BJ (cell line): ENCODE data around the gene IFNA4. TPM values are rescaled to one million over a fixed set of nuclear protein-coding genes. Genes with fewer than 3 reads are reported as not detected.
"Not testable (repeated sequence)": the region's sequence is repeated elsewhere in the genome, so short reads cannot be mapped to it uniquely, and the experiment has no call there.

Experiments used
- CTCF ChIA-PET: fragments of 350-600 bp; formaldehyde crosslinking; extraction: SDS; loops from one replicate; lab custom pipeline; 2021; ENCODE audit warnings: antibody characterized with exemption, inconsistent platforms; lab: Yijun Ruan, JAX
- POLR2A ChIA-PET: fragments of 300-600 bp; sonication (Branson Sonifier 250); formaldehyde crosslinking; extraction: SDS; loops from one replicate; lab custom pipeline; 2021; ENCODE audit warnings: antibody characterized with exemption; lab: Charles Lee
- DNase-seq: peaks from one replicate; pipeline ENCODE4 v3.0.0-alpha.2; 2011; ENCODE audit warnings: low read depth
- H3K27me3 ChIP-seq: 2 replicates; pipeline ENCODE4 v1.6.0; 2011; ENCODE audit warnings: low read length; ENCODE audit not compliant: control insufficient read depth, insufficient read depth
- H3K36me3 ChIP-seq: 2 replicates; pipeline ENCODE4 v1.5.1; 2011; ENCODE audit warnings: low read length; ENCODE audit not compliant: control insufficient read depth, insufficient read depth
- H3K4me3 ChIP-seq: 2 replicates; pipeline ENCODE4 v1.5.1; 2011; ENCODE audit warnings: low read depth, mild to moderate bottlenecking, control low read depth, low read length
- polyA plus RNA-seq: library from polyadenylated mRNA; depleted of rRNA; stranded (reverse); fragments of >200 nt; gene quantifications from 2 replicates; pipeline ENCODE4 v1.2.3, GENCODE V29; 2011
- TF ChIP-seq, protein P1 (sequence below): IDR thresholded peaks from 2 replicates; pipeline ENCODE4 v1.5.1; 2011; ENCODE audit warnings: low read depth, mild to moderate bottlenecking, control low read depth, inconsistent platforms, low read length, moderate library complexity; ENCODE audit not compliant: insufficient read depth

The IFNA4 gene
- polyA plus RNA-seq, 1 experiment = not detected

GRCh38 chr9:21194867-21195776 lies 7.7 kb upstream of the IFNA4 start:
- H3K4me3 ChIP-seq, POLR2A ChIA-PET, H3K36me3 ChIP-seq, DNase-seq, H3K27me3 ChIP-seq: not testable (repeated sequence)
- TF ChIP-seq, protein P1, sequence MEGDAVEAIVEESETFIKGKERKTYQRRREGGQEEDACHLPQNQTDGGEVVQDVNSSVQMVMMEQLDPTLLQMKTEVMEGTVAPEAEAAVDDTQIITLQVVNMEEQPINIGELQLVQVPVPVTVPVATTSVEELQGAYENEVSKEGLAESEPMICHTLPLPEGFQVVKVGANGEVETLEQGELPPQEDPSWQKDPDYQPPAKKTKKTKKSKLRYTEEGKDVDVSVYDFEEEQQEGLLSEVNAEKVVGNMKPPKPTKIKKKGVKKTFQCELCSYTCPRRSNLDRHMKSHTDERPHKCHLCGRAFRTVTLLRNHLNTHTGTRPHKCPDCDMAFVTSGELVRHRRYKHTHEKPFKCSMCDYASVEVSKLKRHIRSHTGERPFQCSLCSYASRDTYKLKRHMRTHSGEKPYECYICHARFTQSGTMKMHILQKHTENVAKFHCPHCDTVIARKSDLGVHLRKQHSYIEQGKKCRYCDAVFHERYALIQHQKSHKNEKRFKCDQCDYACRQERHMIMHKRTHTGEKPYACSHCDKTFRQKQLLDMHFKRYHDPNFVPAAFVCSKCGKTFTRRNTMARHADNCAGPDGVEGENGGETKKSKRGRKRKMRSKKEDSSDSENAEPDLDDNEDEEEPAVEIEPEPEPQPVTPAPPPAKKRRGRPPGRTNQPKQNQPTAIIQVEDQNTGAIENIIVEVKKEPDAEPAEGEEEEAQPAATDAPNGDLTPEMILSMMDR = peak; percentile 54
- CTCF ChIA-PET = interaction anchor here (0.7 to 1.6 kb wide), 7 partner anchors 9 to 596 kb away, joined by 3 to 5 read pairs (median 4); partner anchors contain the start of gene IFNA10

GRCh38 chr9:21182810-21183736 lies 4.3 kb downstream of the IFNA4 start:
- POLR2A ChIA-PET = not testable (repeated sequence)
- CTCF ChIA-PET = interaction anchor here (0.7 to 2.2 kb wide), 7 partner anchors 9 to 606 kb away, joined by 3 to 5 read pairs (median 4); no protein-coding TSS in a partner anchor

GRCh38 chr9:21174671-21175070 lies 12.7 kb downstream of the IFNA4 start:
- no peak overlapping the region for H3K4me3 ChIP-seq
- POLR2A ChIA-PET = no interaction called here
- no peaks in the 10 kb centered on the region for H3K36me3 ChIP-seq
- DNase-seq = no peak
- TF ChIP-seq, protein P1 = no peak
- H3K27me3 ChIP-seq = no peaks in the 10 kb centered on the region
- CTCF ChIA-PET = interaction anchor here (1.0 to 1.4 kb wide), 2 partner anchors 8 to 9 kb away, joined by 3 read pairs; no protein-coding TSS in a partner anchor

More at GRCh38 chr9:21182810-21183736, 4.3 kb downstream of the IFNA4 start:
- H3K4me3 ChIP-seq, H3K36me3 ChIP-seq, DNase-seq, H3K27me3 ChIP-seq: not testable (repeated sequence)
- TF ChIP-seq, protein P1 = peak; percentile 41; the same call in 1 of the 2 replicates

DNA sequence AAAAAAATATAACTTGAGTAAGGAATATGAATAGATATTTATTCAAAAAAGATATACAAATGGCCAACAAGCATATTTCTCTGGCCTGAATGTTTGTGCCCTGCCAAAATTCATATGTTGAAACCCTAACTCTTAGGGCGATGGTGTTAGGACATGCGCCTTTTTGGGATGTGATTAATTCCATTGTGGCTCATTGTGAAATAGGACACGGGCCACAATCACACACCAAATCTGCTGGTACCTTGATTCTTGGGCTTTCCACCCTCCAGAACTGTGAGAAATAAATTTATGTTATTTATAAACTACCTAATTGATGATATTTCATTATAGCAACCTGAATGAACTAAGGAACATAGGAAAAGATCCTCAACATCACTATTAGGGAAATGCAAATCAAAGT lies 15.2 kb downstream of the IFNA4 start:
- no peaks in the 10 kb centered on the region for H3K36me3 ChIP-seq
- TF ChIP-seq, protein P1 = no peak
- H3K4me3 ChIP-seq = no peak overlapping the region
- POLR2A ChIA-PET = no interaction called here
- CTCF ChIA-PET = no interaction called here
- no peaks in the 10 kb centered on the region for H3K27me3 ChIP-seq
- no peak for DNase-seq
